ENCODE data around the gene XXYLT1.

XXYLT1 gene

DNA sequence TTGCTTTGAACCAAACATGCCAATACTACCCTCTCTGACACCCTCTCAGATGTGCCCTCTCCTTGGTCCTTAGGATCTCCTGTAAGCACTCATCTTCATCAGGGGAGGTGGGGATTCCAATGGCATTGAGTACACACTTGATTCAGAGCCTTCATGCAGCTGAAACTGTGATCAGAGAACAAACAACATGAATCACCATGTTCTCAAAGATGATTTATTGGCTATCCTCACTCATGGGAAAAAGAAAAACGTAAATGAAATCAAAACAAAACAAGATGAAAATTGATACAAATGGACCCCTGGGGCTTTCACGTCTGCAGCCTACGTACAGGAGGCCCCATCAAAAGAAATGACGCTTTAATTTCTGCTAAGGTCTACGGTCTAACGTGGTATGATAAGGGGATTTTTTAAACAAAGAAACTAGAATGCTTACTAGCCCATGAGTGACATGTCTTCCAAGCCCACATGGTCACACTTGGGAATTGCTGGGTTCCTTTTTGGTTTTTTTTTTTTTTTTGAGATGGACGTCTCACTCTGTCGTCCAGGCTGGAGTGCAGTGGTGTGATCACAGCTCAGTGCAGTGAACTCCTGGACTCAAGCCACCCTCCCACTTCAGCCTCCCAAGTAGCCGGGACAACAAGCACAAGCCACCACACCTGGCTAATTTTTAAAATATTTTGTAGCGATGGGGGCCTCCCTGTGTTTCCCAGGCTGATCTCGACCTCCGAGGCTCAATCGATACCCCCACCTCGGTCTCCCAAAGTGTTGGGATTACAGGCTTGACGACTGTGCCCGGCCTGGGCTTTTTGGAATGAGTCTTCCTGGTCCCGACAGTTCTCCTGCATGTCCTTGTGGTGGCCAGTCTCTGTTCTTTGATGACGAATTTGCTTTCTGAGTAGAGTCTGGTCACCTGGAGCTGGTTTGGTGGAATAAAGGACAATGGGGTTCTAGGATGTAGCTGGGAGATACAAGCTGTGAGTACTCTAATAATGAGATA, 202.6 kb downstream of the XXYLT1 start:
- no peak overlapping the region for H3K4me3 ChIP-seq (ENCODE audit: low read length)
- DNase-seq (ENCODE audit: low read depth, low spot score), result no peak

DNA sequence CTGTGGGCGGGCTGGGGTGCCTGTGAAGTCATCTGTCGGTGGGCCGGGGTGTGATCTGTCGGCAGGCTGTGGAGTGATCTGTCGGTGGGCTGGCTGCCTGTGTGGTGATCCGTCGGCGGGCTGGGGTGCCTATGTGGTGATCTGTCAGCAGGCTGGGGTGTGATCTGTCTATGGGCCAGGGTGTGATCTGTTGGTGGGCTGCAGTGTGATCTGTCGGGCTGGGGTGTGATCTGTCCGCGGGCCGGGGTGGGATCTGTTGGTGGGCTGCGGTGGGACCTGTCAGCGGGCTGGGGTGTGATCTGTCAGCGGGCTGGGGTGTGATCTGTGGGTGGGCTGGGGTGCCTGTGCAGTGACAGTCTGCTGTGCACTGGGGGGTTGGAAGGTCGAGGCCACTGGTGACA, 204.5 kb downstream of the XXYLT1 start:
- DNase-seq (ENCODE audit: low read depth, low spot score), result no peak
- no peak overlapping the region for H3K4me3 ChIP-seq (ENCODE audit: low read length)

DNA sequence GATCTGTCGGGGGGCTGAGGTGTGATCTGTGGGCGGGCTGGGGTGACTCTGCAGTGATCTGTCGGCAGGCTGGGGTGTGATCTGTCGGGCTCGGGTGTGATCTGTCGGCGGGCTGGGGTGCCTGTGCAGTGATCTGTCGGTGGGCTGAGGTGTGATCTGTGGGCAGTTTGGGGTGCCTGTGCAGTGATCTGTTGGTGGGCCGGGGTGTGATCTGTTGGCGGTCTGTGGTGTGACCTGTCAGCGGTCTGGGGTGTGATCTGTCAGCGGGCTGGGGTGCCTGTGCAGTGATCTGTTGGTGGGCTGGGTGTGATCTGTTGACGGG, 205.1 kb downstream of the XXYLT1 start:
- no peak for DNase-seq (ENCODE audit: low read depth, low spot score)

DNA sequence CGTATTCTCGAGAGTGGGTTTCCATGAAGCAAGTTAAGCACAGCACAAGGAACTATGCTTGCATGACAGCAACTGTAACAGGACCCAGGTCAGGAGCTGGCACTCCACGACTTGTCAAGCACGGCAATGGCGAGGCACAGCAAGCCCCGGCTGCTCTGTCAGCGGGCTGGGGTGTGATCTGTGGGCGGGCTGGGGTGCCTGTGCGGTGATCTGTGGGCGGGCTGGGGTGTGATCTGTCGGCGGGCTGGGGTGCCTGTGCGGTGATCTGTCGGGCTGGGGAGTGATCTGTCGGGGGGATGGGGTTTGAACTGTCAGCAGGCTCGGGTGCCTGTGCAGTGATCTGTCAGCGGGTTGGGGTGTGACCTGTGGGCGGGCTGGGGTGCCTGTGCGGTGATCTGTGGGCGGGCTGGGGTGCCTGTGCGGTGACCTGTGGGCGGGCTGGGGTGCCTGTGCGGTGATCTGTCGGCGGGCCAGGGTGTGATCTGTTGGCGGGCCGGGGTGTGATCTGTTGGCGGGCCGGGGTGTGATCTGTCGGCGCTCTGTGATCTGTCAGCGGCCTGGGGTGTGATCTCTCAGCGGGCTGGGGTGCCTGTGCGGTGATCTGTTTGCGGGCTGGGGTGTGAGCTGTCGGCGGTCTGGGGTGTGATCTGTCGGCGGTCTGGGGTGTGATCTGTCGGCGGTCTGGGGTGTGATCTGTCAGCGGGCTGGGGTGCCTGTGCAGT, 205.7 kb downstream of the XXYLT1 start:
- H3K4me3 ChIP-seq (ENCODE audit: low read length), result no peak overlapping the region
- DNase-seq (ENCODE audit: low read depth, low spot score), result no peak

More for the DNA sequence above, 205.1 kb downstream of the XXYLT1 start:
- no peak overlapping the region for H3K4me3 ChIP-seq (ENCODE audit: low read length)

DNA sequence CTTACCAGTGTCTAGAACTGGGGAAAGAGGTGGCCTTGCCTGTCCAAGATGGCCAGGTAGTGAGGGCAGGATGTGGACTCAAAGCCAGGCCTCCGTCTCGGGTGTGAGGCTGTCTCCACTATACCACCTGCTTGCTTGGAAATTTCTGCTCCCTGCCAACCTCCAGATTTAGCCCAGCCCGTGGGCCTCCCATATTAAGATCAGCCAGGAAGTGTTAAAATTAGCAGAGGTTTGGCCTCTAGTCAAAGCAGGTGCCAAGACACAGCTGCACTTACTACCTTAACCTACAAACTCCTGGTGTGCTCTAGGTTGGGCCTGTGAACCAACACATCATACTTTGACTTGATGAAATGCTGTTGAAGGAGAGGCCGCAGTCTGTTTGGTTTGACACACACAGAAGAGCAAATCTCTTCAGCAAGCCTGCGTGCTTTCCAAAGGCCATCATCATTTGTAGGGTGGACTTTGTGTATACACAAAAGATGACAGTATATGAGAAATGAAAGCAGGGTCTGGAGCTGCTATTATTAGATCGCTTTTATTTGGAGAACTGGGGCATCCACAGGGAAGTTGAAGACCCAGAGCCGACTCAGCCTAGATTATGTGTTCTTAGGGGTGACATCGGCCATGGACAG, 206.5 kb downstream of the XXYLT1 start:
- no peak overlapping the region for H3K4me3 ChIP-seq (ENCODE audit: low read length)

DNA sequence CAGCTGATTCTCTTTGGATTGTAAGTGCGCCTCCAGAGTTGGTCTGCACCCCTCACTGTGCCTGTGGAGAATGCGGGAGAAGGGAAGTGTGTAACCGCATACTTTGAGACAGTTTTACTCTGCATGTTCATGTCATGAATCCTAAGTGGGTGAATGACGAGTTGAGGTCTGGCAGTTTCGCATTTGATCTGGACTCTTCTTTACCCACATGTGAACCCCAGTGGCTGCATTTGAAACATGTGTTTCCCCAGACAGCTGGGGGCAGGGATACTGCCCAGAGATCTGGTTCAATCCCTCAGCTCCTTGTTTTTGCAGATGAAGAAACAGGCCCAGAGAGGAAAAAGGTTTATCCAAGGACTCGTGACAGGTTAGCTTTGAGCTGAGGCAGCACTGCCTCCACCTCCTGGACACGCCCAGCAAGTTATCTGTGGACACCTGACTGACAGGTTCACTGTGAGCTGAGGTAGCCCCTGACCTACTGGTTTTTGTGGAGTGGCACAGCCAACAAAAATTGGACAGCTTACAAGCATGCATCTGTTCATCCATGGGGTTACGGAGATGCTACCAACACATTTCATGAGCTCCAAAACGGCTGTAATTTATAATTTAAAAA, 207.3 kb downstream of the XXYLT1 start:
- DNase-seq (ENCODE audit: low read depth, low spot score), result no peak
- H3K4me3 ChIP-seq (ENCODE audit: low read length), result no peak overlapping the region

More for the DNA sequence above, 206.5 kb downstream of the XXYLT1 start:
- no peak for DNase-seq (ENCODE audit: low read depth, low spot score)

DNA sequence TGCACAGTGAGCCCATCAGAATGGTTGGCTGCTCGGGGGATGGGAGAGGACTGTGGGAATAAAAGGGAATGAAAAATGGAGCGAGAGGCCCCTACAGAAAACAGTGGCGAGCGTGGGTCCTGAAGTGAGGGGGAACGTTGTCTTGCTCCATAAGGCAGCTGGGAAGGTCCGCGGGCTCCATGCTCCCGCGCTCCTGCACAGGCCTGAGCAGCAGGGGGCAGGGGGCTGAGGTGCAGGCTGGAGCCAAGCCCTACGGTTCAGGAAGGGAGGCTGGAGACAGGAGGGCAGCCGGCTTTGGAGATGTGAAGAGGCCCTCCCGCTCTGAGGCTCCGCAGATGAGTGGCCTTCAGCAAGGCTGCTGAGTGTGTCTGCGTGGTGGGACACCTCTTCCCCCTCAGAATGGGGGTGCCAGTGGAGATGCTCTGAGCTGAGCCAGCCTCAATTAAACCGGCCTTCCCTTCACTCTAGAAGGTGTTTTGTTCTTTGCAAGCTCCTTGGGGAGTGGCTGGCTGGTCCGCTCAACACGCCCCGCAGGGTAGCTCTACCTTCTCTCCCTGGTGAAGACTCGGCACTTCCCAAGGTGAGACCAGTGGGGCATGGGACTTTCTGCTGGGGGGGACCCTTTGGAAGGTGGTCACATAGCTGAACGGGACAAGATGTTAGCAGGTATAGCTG, 208.0 kb downstream of the XXYLT1 start:
- no peak overlapping the region for H3K4me3 ChIP-seq (ENCODE audit: low read length)
- no peak for DNase-seq (ENCODE audit: low read depth, low spot score)

DNA sequence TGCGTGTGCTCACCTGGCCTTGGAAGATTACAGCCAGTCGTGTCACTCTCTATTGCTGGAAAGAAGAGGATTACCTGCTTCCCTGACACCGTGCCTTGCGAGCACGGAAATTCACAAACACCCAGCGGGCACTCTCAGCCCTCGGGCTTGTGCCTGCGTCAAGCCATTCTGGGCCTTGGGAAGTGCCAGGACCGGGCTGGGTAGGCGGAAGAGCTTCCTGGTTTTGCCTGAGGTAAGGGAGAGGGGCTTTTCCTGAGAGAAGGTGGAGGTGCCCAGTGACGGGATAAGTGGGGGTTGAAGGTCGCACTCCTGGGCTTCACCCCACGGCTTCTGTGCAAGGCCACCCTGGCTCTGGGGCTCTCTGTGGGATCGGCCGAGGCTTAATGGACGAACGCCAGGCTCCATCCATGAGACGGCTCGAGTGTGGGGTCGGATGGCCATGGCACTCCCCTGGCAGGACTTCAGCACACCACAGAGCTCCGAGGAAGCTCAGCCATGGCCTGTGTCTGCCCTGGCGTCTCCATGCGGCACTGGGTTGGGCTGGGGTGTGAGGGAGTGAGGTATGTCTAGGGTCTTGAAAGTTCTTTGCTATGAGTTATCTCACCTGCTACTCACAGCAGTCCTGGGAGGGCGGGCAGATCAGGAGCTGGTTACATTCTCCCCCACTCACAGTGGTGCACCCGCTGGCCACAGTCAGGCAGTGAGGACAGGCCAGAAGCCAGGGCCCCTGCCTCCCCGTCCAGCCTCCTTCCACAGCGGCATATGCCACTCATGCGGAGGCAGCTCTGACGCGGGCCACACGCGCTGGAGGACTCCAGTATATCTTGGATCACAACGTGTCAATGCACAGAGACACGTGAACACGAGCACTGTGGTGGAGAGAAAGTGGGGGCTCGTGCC, 209.0 kb downstream of the XXYLT1 start:
- no peak for DNase-seq (ENCODE audit: low read depth, low spot score)

DNA sequence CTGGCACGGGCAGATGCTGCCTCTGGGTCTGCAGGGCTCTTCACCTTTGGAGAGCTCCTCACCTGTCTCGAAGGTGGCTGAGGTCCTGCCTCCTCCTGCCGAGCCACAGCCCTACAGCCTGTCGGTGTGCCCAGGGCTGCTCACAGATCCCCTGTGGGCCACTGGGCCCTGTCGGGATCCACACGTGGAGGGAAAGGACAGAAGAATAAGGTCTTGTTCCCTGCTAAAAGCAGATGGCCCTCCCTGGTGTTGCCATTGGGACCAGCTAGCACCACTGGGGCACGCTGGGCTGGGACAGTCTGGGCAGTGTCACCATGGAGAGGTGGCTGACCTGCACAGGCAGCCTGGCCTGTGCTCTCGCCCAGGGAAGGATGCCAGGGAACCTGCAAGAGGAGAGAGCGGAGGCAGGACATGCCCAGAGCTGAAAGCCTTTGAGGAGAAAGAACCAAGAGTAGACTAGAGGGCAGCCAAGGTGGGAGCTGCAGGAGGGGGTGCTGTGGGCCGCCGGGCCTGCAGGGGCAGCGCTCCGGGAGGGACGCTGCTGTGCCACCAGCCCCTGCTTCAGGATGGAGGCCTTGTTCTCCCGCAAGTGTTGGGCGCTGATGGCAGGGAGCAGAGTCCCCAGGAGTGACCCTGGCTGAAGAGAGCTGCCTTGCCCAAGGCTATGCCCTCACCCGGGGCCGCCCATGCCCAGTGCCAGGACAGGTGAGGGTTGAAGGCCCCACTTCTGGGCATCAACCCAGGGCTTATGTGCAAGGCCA, 210.2 kb downstream of the XXYLT1 start:
- H3K4me3 ChIP-seq (ENCODE audit: low read length), result no peak overlapping the region

More for the DNA sequence above, 209.0 kb downstream of the XXYLT1 start:
- no peak overlapping the region for H3K4me3 ChIP-seq (ENCODE audit: low read length)

DNA sequence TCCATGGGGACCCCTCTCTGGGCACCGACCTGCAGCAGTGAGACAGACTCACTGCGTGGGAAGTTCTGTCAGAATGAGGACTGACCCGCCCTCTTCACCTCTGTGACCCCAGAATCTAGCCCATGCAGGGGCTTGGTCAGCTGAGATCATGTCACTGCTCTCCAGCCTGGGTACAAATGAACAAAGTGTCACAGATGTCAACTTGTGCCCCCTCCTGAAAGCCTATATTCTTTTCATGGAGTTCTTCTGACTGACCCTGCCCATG, 210.8 kb downstream of the XXYLT1 start:
- H3K4me3 ChIP-seq (ENCODE audit: low read length), result no peak overlapping the region
- no peak for DNase-seq (ENCODE audit: low read depth, low spot score)

More for the DNA sequence above, 210.2 kb downstream of the XXYLT1 start:
- DNase-seq (ENCODE audit: low read depth, low spot score), result no peak

DNA sequence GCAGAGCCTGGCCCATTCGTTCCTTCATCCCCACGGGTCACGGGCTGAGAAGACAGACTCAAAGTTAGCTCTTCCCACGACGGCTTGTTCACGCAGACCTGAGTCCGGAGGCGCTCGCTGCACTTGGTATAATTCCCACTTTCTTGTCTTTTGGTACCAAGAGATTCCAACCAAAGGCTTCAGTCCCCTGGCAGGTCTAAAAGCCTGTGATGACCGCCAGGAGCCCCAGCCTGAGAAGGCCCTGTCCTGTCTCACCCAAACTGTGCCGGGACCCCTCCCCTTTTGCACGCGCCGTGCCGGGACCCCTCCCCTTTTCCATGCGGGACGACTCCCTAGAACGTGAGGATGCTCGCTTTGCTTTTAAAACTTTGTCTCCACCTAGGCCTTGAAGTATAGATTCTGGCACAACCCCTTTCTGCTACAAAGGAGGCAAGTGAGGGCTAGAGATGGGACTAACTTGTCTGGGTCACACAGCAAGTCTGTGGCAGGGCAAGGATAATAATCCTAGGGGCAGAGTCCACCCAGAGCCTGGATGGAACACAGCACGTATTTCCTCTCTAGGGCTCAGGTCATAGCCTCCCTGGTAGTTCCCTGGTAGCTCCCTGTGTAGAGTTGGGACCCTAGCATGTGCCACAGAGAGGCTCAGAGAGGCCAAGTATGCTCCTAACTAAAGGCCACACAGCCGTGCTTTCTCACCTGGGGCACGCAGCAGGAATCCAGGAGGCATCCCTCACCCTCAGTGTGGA, 211.3 kb downstream of the XXYLT1 start:
- H3K4me3 ChIP-seq (ENCODE audit: low read length), result no peak overlapping the region
- DNase-seq (ENCODE audit: low read depth, low spot score), result no peak

DNA sequence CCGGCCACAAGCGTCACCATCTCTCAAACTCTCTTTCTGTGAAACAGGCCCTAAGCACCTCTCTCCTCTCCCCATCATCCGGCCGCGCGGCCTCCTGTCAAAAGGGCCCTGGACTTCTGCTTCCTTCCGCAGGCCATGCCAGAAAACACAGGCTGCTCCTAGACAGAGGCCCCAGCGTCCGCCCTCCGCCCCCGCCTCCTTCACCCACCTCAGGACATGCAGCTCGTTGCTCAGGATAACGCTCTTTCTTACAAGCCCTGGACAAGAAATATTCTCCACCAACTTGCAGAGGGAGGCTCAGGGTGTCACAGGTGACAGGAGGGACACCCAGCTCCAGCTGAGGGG, 212.0 kb downstream of the XXYLT1 start:
- H3K4me3 ChIP-seq (ENCODE audit: low read length), result no peak overlapping the region
- DNase-seq (ENCODE audit: low read depth, low spot score), result no peak

DNA sequence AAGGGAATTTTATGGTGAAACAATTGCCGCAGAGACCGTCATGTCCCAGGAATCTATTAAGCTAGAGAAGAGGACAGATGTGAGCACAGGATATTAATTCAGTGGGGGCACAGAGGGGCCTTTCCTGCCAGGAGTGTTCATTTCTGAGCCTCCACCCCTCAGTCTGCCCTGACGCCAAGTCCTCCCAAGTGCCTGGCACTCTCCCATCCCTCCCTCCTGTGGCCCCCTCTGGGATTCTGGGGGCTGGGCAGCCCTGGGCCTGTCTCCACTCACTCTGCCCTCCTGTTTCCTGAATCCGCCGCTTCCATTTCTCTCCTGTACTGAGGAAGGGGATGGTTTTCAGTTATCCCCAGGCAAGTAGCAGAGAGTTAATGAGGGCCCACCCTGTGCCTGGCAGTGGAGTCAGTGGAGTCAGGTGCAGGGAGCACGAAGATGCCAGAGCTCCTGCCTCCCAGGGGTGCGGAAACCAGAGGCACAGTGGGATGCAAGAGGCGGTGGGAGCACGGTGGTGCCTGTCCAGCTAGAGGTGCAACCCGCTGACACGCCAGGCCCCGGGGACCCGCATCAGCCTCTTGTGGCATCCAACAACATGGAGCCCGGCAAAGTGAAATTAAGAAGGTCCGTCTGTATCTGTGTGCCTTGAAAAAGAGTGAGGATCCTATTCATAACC, 212.5 kb downstream of the XXYLT1 start:
- H3K4me3 ChIP-seq (ENCODE audit: low read length), result no peak overlapping the region
- DNase-seq (ENCODE audit: low read depth, low spot score), result no peak

DNA sequence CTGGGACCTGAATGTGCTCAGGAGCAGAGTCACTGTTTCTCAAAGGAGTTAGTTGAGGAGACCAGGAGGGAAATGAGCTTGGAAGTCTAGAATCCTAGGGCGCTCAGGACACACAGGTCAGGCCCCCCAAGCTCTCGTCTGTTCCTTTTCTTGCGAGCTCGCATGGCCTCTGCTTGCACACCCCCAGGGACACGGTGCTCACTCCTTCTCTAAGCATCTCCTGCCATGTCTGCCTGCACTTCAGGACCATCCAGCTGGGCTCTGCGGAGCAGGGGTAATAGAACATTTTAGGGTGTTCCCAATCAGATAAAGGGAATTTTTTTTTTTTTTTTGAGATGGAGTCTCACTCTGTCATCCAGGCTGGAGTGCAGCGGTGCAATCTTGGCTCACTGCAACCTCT, 213.2 kb downstream of the XXYLT1 start:
- H3K4me3 ChIP-seq (ENCODE audit: low read length), result no peak overlapping the region
- DNase-seq (ENCODE audit: low read depth, low spot score), result no peak

DNA sequence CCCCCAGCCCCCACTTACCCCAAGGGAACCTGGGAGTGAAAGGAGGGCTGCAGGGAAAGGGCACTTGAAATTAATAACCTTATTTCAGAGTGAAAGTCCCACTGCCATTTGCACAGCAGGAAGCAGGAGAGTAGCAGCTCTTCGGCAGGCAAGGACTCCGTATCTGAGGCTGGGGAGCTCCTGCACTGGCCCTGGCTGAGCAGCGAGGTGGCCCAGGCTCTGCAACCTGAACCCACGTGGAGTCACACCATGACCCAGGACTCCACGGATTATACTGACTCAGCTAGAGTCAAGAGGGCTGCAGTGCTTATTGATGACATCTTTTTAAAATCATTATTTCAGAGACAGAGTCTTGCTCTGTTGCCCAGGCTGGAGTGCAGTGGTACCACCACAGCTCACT, 214.5 kb downstream of the XXYLT1 start:
- DNase-seq (ENCODE audit: low read depth, low spot score), result no peak
- no peak overlapping the region for H3K4me3 ChIP-seq (ENCODE audit: low read length)

DNA sequence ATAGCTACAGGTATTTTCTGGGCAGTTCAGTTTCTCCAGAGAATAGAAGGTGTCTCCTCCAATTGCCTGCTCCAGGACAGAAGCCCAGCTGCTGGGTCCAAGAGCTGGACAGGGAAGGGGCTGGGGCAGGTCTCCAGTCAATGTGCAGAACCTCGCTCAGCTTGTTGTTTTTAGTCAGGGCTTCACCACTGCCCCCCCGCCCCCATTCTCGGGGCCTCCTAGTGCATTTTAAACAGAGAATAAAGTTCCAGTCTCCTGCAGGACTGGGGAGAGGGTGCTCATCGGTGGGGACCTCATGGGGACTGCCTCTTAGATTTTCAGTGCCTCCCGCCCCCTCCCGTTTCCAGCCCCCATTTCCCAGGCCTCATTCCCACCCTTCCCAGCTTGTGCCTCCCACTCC, 216.6 kb downstream of the XXYLT1 start:
- H3K4me3 ChIP-seq (ENCODE audit: low read length), result no peak overlapping the region
- DNase-seq (ENCODE audit: low read depth, low spot score), result no peak

DNA sequence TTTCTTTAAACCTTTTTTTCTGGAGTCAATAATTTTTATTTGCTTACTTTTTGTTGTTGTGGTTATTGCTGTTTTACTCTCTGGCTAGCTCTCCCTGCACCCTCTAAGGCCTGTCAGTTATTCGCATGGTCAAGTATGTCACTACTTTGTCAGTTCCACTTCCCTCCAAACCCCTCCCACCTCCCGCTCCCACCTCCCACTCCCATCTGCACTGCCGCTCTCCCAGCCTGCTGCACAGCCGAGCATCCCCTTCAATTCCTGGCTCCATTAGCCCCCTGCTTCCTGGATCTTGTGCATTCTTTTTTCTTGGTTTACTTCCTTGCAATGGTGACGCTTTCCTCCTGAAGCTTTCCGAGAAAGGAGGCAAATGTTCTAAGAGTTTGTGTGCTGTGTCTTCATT, 218.0 kb downstream of the XXYLT1 start:
- DNase-seq (ENCODE audit: low read depth, low spot score), result no peak
- H3K4me3 ChIP-seq (ENCODE audit: low read length), result no peak overlapping the region

Data from Jurkat, Clone E6-1 (cell line).